GM06990 (cell line): ENCODE results near the gene WDFY2.

Experiments used
- DNase-seq: peaks from one replicate; pipeline ENCODE4 v3.0.0-alpha.2; 2011; ENCODE audit not compliant: insufficient read length; ENCODE audit errors: extremely low read depth
- H3K27me3 ChIP-seq: replicated peaks from 2 replicates; pipeline ENCODE4 v1.6.0; 2011; ENCODE audit warnings: low read length; ENCODE audit not compliant: control insufficient read depth, insufficient read depth
- H3K36me3 ChIP-seq: 2 replicates; pipeline ENCODE4 v1.5.1; 2011; ENCODE audit warnings: low read length; ENCODE audit not compliant: control insufficient read depth, insufficient read depth
- H3K4me3 ChIP-seq: replicated peaks from 2 replicates; pipeline ENCODE4 v1.5.1; 2011; ENCODE audit warnings: low read depth, mild to moderate bottlenecking, control low read depth, low read length
- CTCF ChIP-seq: IDR thresholded peaks from 2 replicates; pipeline ENCODE4 v1.5.1; 2011; ENCODE audit warnings: low read length, control low read depth, mild to moderate bottlenecking, inconsistent platforms; ENCODE audit not compliant: insufficient read depth, poor library complexity, severe bottlenecking

The WDFY2 gene

DNA sequence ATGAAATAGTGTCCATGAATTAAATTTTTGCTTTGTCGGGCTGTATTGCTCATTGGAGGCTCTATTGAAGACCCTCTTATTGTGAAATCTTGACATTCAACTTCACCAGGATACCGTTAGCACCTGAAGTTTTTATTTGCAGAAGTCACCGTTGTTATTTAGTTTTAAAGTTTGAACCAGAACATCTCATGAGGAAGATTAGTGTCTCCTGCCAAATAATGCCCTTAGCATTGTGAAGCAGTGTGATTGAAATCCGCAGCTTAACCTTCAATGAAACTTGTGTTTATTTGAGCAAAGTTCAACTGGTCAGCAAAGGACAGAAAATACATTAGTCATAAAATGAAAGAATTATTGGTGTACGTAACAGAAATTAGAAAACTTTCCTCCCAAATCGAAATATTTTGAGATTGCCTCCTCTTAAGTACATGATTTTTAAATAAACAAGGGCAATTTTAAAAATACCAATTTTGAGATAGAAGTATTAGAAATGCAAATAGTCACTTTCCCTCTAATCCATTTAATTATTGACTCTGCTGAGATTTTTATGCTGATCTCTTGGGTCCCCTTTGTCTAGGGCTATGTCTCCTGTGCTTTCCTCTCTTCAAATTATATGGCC is 84.4 kb downstream of the WDFY2 start:
- H3K27me3 ChIP-seq = no peaks in the 10 kb centered on the region
- no peak for DNase-seq
- no peak overlapping the region for H3K4me3 ChIP-seq
- no peaks in the 10 kb centered on the region for H3K36me3 ChIP-seq
- no peak for TF ChIP-seq CTCF

- H3K4me3 ChIP-seq = no peak overlapping the region
- H3K27me3 ChIP-seq = no peaks in the 10 kb centered on the region
- DNase-seq = no peak
- no peak for TF ChIP-seq CTCF
- no peaks in the 10 kb centered on the region for H3K36me3 ChIP-seq
Measured at GRCh38 chr13:51673165-51673564, 88.9 kb downstream of the WDFY2 start.

DNA sequence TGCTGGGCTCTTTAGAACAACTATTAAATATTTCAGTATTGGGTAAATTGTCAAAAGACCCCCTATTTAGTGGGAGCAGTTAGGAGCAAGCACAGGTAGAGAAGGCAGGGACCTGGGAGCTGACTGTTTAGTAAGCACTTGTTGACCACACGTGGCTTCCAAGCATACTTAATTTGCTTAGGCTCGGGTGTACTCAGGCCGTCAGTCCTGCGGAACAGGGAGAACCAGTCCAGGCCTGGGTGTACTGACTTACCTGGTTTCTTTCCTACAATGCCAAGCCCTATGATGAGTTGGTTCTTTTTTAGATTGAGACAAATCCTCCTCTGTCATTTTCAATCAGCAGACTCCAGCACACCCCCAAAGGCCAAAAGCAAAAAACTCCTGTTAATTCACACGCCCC is 90.0 kb downstream of the WDFY2 start:
- DNase-seq = no peak
- Histone ChIP-seq H3K36me3 (no peaks in the 10 kb centered on the region), H3K4me3 (no peak overlapping the region), H3K27me3 (no peaks in the 10 kb centered on the region)
- no peak for TF ChIP-seq CTCF

GRCh38 chr13:51675385-51675784 is 91.1 kb downstream of the WDFY2 start:
- H3K27me3 ChIP-seq = no peaks in the 10 kb centered on the region
- no peak overlapping the region for H3K4me3 ChIP-seq
- no peak for DNase-seq
- TF ChIP-seq CTCF = no peak
- no peaks in the 10 kb centered on the region for H3K36me3 ChIP-seq

- DNase-seq = no peak
- H3K36me3 ChIP-seq = no peaks in the 10 kb centered on the region
- no peak for TF ChIP-seq CTCF
- H3K27me3 ChIP-seq = no peaks in the 10 kb centered on the region
- no peak overlapping the region for H3K4me3 ChIP-seq
Measured at GRCh38 chr13:51675877-51676276, 91.6 kb downstream of the WDFY2 start.

GRCh38 chr13:51676739-51677138 is 92.5 kb downstream of the WDFY2 start:
- Histone ChIP-seq H3K27me3 (no peaks in the 10 kb centered on the region), H3K4me3 (no peak overlapping the region), H3K36me3 (no peaks in the 10 kb centered on the region)
- no peak for DNase-seq
- TF ChIP-seq CTCF = no peak
